CD4-positive, alpha-beta T cell treated with Interleukin-4 for 4 hours (primary cell): ENCODE data around the gene STK10.

Experiments used
- DNase-seq: peaks from one replicate; pipeline ENCODE4 v3.0.0-alpha.2; 2020

STK10 gene

DNA sequence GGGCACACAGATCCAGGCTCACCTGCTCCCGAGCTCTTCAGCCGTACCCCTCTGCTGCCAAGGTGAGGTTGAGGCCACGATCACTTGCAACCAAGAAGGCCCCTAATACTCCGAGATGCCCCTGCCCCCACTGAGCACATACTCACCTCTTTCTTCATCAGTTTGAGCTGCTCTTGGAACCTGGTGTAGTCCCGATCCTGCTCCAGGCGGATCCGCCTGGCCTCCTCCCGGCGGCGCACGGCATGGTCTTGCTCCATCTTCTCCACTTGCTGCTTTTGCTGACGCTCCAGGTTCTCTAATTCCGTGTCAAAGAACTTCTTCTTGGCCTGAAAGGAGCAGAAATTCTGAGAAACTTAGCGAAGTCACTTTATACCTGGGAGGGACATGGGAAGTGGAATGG, 105.8 kb downstream of the STK10 start:
- DNase-seq, result no peak

DNA sequence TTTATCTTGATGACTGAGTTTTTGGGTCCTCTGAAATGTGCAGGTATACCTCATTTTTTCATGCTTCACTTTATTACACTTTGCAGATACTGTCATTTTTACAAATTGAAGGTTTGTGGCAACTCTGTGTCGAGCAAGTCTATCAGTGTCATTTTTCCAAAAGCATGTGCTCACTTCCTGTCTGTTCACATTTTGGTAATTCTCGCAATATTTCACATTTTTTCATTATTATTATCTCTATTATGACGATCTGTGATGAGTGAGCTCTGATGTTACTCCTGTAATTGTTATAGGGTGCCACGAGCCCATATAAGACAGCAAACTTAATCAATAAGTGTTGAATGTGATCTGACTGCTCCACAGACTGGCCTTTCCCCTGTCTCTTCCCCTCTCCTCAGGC, 108.1 kb downstream of the STK10 start:
- DNase-seq, result no peak

DNA sequence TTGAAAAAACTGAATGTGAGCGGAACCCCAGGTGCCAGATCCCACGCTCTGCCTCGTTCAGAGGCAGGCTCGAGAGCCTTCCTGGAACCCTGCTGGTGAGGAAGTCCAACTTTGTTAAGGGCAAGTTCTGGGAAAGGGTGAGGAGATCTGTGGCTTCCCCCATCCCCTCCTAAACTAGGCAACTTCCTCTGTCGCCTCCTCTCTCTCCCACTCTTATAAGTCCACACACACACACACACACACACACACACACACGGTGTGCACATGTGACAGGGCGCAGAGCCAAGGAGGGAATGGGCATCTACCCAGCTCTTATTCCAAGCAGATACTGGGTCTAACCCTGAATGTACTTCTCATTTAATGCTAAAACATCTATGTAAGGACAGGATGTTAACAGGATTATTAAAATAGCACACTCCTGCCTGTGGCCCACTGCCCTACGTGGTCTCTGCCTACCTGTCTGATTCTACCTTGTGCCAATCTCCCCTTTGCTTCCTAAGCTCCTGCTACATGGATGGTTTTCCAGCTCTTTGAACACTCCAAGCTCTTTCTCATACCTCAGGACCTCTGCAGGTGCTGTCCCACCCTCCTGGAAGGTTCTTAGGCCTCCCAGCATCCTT, 109.2 kb downstream of the STK10 start:
- no peak for DNase-seq

DNA sequence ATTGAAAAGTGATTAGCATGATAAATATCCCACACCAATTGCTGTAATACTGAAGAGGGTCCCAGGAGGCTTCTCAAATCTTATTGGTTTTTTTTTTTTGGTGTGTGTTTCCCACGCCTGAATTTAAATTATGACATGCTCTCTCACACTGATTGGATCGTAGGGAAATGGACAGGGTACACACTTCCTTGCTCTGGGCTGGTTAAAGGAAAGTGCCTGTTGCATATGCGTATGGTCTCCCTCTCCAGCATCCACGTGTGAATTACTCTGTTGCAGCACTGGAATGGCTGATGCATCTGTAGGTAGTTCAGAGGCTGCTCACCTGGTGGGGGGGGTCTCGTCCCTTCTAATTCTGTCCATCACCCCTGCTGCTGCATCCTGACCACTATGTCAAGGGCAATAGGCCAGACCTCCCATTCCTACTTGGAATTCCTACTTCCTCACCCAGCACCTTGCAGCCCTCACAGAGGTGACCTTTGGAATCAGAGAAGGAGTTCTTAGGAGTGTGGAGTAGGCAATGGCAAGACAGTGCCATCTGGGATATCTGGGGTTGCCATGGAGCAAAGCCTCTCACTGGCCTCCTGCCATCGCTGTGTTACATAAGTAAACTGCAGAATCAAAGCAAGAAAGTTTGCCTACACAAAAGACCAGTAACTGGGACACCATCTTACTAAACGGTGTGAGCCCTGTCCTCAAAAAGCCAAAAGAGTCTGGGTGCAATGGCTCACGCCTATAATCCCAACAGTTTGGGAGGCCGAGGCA, 110.2 kb downstream of the STK10 start:
- no peak for DNase-seq

DNA sequence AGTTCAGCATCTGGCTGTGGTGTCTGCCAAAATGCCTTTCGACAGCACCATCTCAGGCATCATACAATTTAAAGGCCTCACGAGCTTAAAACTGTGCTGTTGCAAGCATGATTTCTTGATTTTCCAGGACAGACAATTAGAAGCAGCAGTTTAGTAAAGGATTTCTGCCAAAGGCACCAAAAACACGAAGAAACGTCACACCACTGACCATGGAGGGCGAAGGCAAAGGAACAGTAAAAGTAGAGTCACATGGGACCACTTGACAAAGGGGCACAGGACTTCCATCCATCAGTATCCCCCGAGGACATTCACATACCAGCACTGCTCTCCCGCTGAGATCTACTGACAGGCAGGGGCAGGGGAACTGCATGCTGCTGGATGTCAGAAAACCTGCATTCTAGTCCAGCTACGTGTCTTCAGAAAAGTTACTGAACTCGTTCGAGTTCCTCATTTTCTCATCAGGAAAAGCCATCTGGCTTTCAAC, 111.2 kb downstream of the STK10 start:
- DNase-seq, result no peak

DNA sequence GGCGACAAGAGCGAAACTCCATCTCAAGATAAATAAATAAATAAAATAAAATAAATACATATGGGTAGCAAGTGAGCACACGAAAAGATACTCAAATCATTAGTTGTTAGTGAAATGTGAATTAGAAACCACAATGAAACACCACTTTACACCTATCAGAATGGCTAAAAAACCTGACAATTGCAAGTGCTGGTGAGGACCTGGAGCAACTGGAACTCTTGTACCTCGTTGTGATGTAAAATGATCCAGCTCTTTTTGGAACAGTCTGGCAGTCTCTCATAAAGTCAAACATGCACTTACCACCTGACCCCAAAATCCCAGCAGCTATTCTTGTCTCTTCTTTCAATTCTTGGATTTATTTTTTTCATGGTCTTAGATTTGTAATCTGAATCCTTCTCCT, 112.4 kb downstream of the STK10 start:
- no peak for DNase-seq

DNA sequence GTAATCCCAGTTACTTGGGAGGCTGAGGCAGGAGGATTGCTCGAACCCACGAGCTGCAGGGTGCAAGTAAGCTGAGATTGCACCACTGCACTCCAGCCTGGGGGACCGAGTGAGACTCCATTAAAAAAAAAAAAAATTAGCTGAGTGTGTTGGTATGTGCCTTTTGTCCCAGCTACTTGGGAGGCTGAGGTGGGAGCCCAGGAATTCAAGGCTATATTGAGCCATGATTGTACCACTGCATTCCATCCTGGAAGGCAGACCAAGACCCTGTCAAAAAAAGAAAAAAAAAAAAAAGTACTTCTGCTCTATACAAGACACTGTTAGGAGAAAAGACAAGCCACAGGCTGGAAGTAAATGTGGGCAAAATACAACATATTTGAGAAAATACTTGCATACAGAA, 113.1 kb downstream of the STK10 start:
- DNase-seq, result no peak

DNA sequence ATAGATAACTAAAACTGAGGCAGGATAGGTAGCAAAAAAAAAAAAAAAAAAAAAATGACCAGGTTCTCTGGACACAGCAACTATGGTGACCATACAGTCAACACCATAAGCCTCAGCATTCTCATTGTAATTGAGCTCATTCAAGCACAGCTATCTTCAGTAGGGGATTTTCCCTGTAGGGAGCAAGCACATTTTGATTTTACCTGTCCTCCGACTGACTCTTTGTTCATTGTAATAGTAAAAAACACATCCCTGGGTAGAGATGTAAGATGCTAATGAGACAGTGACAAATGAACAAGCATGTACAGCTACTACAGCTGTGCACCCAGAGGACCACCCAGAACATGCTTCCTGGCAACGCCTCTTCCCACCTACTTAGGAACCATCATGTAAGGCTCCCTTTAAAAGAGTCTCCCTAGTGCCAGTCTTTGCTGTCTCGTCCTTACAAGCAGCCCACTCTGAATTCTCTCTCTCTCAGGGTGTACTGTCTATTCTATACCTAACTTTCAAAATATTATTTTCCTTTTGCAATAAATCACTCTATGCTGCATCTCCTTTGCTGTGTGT, 116.6 kb downstream of the STK10 start:
- peak; percentile 13 for DNase-seq

DNA sequence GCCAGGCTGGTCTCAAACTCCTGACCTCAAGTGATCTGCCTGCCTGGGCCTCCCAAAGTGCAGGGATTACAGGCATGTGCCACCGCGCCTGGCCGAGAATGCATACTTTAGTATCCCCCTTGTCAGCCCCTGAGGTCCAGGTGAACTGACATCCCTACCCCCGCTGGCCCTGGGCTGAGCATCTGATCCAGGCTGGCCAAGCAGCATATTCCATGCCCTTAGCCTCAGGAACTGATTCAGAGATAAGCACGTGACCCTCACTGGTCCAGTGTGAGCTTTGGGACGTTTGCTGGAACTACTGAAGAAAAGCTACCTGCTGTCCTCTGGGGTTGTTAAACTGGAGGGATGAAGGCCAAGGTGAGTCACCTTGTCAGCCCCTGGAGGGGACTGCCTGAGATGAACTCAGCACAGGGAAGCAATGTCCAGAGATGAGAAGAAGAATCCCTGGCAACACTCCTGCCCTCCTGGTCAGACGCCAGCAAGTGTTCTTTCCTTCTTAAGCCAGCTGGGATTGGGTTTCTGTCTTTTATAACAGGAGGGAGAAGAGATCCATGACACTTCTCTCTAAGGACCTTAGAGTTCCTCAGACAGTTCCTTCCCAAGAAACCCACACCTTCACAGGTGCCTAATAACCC, 122.5 kb downstream of the STK10 start:
- no peak for DNase-seq

DNA sequence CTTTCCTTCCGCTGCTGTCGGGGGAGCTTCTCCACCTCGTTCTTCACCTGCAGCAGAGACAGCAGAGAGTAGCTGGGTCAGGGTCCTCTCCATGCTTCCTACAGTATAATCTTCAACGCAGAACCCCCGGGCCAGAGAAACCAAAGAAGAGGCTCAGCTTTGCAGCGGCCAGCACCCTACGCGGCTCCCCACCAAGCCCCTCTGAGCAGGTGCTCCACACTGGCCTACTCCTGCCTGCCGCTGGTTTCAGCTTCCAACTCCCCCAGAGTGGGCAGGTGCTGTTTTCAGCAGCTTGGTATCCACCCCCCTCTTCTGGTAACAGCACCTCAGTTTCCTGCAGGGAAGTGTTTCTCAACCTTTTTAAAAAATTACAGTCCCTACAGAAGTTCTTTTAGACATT, 123.3 kb downstream of the STK10 start:
- DNase-seq, result no peak

DNA sequence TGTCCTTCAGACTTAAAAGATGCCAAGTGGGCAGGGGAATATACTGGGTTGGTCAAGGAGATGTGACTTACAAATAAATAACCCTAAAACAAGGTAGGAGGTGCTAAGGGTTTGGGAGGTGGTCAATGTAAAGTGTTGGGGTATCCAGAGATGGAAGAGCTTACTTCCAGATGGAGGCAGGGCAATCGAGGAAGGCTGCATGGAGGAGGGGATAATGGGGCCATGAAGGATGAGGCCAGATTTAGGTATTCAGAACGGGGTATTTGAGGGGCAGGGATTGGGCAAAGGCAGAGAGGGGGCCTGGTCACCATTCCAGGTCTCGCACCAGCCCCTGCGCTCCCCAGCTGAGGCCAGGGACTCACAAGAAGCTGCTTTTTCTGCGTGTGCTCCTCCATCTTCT, 123.7 kb downstream of the STK10 start:
- DNase-seq, result no peak

DNA sequence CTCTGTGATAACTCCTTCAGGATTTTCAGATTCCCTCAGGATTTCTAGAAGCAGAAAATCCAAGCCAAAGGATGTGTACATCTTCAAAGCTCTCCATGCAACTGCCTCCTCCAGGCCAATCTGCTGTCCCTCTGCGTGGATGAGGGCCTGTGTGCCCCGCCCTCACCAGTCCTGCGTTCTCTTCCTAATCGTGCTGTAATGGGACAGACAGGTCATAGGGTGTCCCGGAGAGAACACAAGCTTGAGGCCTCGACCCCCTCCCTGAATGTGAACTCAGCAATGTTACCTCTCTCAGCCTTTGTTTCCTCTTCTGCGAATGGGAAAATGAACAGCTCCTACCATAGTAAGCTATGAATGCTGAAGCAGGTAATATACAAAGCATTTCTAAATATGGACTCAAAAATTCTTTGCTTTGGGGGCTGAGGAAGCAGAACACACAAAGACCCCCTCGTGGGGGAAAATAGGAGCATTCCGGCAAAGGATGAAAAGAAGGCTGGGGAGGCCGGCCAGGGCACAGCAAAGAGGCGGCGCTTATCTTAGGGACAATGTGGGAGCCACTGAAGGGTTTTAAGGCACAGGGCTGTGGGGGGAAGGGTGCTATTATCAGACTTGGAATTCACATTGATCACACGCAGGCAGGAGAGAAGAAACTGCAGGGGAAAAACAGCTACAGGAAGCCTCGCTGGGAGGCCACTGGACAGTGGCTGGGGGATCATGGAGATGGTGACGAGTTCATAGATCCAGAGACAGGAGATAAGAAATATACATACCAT, 124.4 kb downstream of the STK10 start:
- DNase-seq, result no peak

DNA sequence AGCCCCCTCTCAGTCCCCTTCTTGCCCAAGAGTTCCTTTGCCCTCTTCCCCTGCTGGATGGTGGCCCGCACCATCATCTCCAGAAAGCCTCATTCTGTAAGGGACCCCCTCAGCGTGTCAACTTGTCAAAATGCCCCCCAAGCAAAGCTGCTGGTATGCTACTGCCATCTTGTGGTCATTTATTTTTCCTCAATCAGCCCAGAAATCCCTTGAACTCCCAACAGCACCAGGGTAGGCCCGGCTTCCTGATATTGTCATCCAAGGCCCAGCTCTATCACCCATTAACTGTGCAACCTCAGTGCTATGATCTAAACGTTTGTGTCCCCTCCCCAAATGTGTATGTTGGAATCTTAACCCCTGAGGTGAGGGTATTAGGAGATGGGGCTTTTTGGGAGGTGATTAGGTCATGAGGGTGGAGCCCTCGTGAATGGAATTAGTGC, 128.3 kb downstream of the STK10 start:
- DNase-seq, result no peak

DNA sequence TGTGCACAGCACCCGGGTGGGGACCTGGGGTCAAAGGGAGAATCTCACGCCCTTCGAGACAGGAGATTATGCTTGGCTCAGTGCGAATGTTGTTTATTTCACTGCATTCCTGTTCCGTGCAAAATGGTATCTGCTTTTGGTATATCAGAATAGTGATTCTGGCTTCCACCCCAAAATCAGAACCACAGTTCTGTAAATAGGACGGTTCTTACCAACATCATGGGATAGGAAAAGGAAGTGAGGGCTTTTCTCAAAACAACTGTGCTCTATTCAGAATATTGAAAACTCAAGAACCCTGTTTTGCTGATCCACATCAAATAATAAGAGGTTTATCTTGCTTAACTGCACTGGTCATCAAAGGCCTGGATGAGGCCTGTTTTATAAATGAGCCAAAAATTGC, 129.9 kb downstream of the STK10 start:
- no peak for DNase-seq

DNA sequence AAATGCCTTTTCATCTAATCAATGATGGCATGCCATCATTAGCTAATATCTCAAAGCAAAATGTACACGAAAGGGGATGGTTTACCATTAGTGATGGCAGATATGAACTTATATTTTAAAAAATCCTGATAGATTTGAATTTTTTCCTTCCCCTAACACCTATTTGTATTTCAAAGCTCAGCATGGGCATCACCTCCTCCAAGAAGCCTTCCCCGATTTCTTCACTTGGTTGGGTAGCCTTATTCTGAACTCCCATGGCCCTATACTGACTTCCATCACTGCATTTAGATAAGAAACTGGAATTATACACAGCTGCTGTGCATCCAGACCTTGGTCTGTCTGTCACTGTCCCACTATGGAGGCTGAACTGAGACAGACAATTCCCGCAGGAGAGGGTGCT, 132.0 kb downstream of the STK10 start:
- no peak for DNase-seq

DNA sequence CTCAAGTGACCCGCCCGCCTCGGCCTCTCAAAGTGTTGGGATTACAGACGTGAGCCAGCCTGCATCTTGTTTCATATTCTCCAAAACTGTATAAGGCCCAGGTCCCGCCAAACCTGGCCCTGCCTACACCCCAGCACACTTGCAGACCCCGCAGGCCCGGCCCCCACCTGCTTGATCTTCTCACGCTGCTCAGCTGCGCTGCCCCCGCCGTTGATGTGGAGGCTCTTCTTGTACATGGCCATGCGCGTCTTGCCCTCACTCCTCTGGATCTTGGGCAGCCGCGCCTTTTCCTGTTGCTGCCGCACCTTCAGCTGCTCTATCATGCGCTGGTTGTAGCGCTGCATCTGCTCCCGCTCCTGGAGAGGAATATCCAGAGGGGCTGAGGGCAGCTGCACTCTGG, 132.6 kb downstream of the STK10 start:
- DNase-seq, result no peak

DNA sequence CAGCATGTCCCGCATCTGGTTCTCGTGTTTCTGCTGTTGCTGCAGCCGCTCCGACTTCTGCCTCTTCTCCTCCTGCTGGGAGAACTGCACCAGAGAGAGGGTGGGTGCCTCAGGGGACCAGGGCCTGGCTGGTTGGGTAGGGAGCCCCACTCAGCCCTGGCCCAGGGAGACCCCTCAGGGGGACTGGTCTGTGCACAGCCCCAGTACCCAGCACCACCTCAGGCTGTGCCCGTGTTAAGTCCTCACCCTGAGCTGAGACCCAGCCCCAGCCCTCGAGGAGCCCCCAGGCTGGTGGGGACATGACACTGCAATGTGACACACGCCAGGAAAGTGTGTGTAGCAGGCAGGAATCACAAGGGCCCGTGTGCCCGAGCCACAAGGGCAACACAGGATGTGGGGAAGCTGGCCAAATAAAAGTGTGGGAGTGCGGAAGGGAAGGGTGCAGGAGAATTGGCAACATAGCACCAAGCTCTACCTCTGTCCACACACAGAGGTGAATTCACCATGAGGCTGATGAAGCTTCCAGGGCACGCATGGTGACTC, 133.3 kb downstream of the STK10 start:
- DNase-seq, result no peak

DNA sequence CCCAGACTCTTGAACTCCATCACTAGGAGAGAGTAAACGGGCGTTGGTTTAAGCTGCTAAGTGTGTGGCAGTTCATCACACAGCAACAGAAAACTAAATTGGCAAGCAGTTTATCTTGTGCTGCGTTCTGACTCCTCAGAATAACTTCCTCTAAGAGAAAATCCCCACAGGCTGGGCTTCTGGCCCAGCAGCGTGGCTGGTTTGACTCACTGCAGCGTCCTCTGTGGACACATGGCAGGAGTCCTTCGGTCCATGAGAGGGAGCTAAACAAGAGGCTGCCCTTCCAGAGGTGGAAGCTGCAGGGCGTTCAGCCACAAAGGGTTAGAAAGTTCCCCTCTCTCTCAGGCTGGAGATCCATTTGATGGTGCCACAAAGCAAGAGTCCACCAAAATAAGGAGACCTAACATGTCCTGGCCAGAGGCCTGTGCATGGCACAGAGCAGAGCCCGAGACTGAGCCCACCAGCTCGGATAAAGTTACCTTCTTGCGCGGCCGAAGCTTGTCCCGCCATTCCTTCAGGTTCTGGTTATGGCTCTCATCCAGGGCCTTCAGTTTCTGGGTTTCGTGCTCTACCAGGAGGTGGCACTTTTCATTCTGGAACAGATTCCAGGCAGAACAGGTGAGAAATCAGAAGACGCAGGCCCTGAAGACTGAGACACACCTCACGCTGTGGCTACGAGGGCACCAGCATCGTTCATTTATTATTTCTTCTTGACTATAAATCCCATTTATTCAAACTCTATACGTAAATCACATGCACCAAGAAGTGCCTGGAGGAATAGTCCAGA, 135.4 kb downstream of the STK10 start:
- DNase-seq, result no peak

DNA sequence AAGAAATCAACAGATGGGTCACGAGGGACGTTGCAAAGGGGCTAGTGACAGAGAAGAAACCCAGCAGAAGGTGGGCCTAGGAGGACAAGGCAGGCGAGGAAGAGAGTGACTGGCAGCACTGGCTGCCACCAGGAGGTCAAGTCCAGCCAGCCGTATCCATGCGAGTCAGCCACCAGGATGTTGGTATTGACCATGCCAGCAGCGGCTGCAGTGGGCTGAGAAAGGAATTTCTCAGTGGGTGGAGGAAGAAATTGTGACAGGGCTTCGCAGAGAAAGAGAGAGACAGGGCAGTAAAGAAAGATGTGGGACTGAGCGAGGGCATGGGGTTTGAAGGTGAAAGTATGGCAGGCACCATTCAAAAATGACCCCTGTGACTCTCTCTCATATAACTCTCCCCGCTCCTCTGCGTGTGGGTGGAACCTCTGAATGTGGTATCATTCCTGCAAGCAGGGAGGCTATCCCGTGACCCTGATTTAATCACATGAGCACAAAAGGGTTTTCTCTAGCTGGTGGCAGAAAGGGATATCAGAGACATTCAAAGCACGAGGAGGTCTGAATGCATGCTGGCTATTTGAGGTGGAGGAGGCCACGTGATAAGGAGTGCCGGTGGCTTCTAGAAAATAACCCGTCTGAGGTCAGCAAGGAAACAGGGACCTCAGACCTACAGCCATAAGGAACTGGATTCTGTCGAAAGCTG, 136.2 kb downstream of the STK10 start:
- DNase-seq, result no peak

DNA sequence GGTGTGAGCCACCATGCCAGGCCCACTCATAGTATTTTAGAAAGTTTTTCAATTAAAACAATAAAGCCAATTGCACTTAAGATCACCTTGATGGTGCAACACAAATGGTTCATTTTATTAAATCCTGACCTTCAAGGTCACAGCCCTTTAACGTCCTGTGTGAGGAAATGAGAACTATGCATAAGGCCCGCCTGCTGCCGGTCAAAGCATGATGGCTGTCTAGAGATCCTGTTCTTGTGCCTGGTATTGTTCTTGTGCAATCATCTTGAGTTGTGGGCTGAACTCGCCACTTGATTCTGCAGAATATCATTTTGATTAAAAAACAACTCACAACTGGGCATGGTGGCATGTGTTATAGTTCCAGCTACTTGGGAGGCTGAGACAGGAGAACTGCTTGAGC, 137.9 kb downstream of the STK10 start:
- DNase-seq, result no peak

DNA sequence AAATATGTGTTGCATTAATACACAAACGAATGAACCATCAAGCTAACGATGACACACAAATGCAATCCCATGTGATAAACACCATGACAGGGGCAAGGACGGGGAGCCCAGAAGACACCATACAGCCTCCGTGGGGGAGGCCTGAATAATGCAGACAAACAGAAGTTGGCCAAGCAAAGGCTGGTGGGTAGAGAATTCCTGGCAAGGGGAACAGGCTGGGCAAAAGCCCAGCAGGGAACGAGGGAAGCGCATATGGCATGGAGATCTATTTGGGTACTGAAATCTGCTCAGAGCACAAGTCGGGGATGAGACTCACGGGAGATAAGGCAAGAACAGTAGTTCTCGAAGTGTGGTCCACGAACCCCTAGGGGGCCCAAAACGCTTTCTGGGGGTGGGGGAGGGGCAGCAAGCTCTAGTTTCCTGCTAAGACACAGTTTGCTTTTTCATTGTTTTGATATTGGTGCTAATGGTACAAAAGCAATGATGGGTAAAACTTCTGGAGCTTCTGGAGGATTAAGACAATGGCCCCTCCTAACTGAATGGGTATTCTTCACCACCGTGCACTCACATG, 138.7 kb downstream of the STK10 start:
- no peak for DNase-seq
